T-cell (primary cell): ENCODE measurements around the gene RPL27. TPM values are rescaled to one million over a fixed set of nuclear protein-coding genes. Genes with fewer than 3 reads are reported as not detected.

Experiments used
- ATAC-seq, 4 experiments: fragments of 200-7000 bp in 3 of 4; fragments of 150-1000 bp in 1 of 4; cut with Tn5 transposase; replicated peaks in 1 of 4; 1 replicate in 3 of 4; 2 replicates in 1 of 4; pipeline ENCODE4 v1.10.0; 2021; ENCODE audit warnings: moderate library complexity in 3 of 4, mild to moderate bottlenecking in 2 of 4, moderate number of reproducible peaks in 1 of 4
- CTCF ChIA-PET, 2 donors: fragments of 300-600 bp; sonication (Branson Sonifier 250); formaldehyde crosslinking; loops; one replicate each; lab custom pipeline; 2022; ENCODE audit warnings: antibody characterized with exemption in 2 of 2; lab: Charles Lee
- POLR2A ChIA-PET, 2 donors: fragments of 300-600 bp; sonication (Branson Sonifier 250); formaldehyde crosslinking; loops; one replicate each; lab custom pipeline; 2022; ENCODE audit warnings: antibody characterized with exemption in 2 of 2; lab: Charles Lee
- DNase-seq, 35 experiments: peaks; one replicate each; pipeline versions ENCODE4 v3.0.0 to v3.0.0-alpha.2; 2013 to 2023
- H3K27ac ChIP-seq: one replicate; pipeline ENCODE4 v1.5.1; 2013; ENCODE audit warnings: low read length
- H3K27me3 ChIP-seq, 2 experiments: replicated peaks in 1 of 2; 1 replicate in 1 of 2; 2 replicates in 1 of 2; pipeline versions ENCODE4 v1.6.1 to v1.7.0; 2013; ENCODE audit warnings: low read length in 1 of 2, mixed read lengths in 1 of 2; ENCODE audit not compliant: control insufficient read depth in 2 of 2, insufficient read depth in 2 of 2; ENCODE audit errors: extremely low read depth in 1 of 2
- H3K36me3 ChIP-seq, 2 donors: 1 replicate in 1 of 2; 2 replicates in 1 of 2; pipeline versions ENCODE4 v1.6.1 to v1.7.0; 2013; ENCODE audit warnings: low read length in 1 of 2; ENCODE audit not compliant: control insufficient read depth in 2 of 2, insufficient read depth in 1 of 2; ENCODE audit errors: extremely low read depth in 1 of 2
- H3K4me1 ChIP-seq, 2 experiments: 1 replicate in 1 of 2; 2 replicates in 1 of 2; pipeline versions ENCODE4 v1.6.1 to v1.7.0; 2013; ENCODE audit warnings: low read length in 2 of 2, mixed read lengths in 1 of 2; ENCODE audit not compliant: insufficient read depth in 2 of 2, control insufficient read depth in 1 of 2; ENCODE audit errors: extremely low read depth in 1 of 2
- H3K4me3 ChIP-seq, 2 donors: 1 replicate in 1 of 2; 2 replicates in 1 of 2; pipeline versions ENCODE4 v1.5.1 to v1.7.0; 2013; ENCODE audit warnings: mild to moderate bottlenecking in 2 of 2, low read length in 1 of 2, moderate library complexity in 1 of 2; ENCODE audit not compliant: control insufficient read depth in 1 of 2; ENCODE audit errors: extremely low read depth in 1 of 2
- H3K9me3 ChIP-seq: 2 replicates; pipeline ENCODE4 v1.7.0; 2013
- H3K27ac Mint-ChIP-seq, 2 donors: one replicate each; pipeline ENCODE4 v1.8.0; 2020 to 2021; ENCODE audit warnings: mild to moderate bottlenecking in 2 of 2, mixed read lengths in 2 of 2
- H3K27me3 Mint-ChIP-seq, 2 donors: one replicate each; pipeline ENCODE4 v1.8.0; 2021 to 2022; ENCODE audit warnings: mixed read lengths in 2 of 2
- H3K36me3 Mint-ChIP-seq: one replicate; pipeline ENCODE4 v1.8.0; 2021; ENCODE audit warnings: mixed read lengths
- H3K4me1 Mint-ChIP-seq, 3 donors: one replicate each; pipeline ENCODE4 v1.8.0; 2020 to 2022; ENCODE audit warnings: mixed read lengths in 3 of 3, mild to moderate bottlenecking in 1 of 3
- H3K4me3 Mint-ChIP-seq, 3 donors: one replicate each; pipeline ENCODE4 v1.8.0; 2020 to 2022; ENCODE audit warnings: mild to moderate bottlenecking in 3 of 3, mixed read lengths in 3 of 3, moderate library complexity in 3 of 3
- H3K9me3 Mint-ChIP-seq, 3 donors: one replicate each; pipeline ENCODE4 v1.8.0; 2020 to 2022; ENCODE audit warnings: mixed read lengths in 3 of 3
- WGBS: methylation state at CpG from one replicate; pipeline ENCODE4 v1.1.5; 2013; ENCODE audit warnings: missing lambda C conversion rate; ENCODE audit not compliant: insufficient coverage; 5-methylcytosine and 5-hydroxymethylcytosine counted together
- total RNA-seq, 35 experiments: library from RNA in 6 of 35; stranded (reverse) in 6 of 35; fragments of 120-200 nt in 1 of 35; gene quantifications; one replicate each; pipeline versions ENCODE4 v1.2.1 to v1.2.4 and lab custom pipeline; 2013 to 2026

RPL27 gene
- total RNA-seq, 5 donors from 2014 or later (not counting 1 experiment from before 2014, with no cell fraction given), result 1,254 to 1,790 (median 1,710) TPM

GRCh38 chr17:43034894-43035293 is 36.7 kb downstream of the RPL27 start:
- DNase-seq (no peak), ATAC-seq (no peak)
- Histone ChIP-seq H3K4me1 (no peaks in the 10 kb centered on the region), H3K9me3 (no peaks in the 10 kb centered on the region), H3K4me3 (no peak overlapping the region), H3K36me3 (no peaks in the 10 kb centered on the region), H3K27ac (no peak overlapping the region), H3K27me3 (no peaks in the 10 kb centered on the region)
- Mint-ChIP-seq H3K36me3 (no peaks in the 10 kb centered on the region), H3K4me1 (no peaks in the 10 kb centered on the region), H3K27ac (no peak overlapping the region), H3K4me3 (no peak overlapping the region), H3K9me3 (no peaks in the 10 kb centered on the region), H3K27me3 (no peaks in the 10 kb centered on the region)
- ChIA-PET POLR2A (no interaction called here), CTCF (interaction anchor here in 1 of 2 donors (0.6 kb wide), 1 partner anchor 113 kb away, joined by 3 read pairs; no protein-coding TSS in a partner anchor)
- WGBS, result 94% methylated on average over 3 of the region's 3 CpGs

GRCh38 chr17:43039646-43040045 is 41.4 kb downstream of the RPL27 start:
- no peaks in the 10 kb centered on the region for H3K4me1 Mint-ChIP-seq
- H3K4me1 ChIP-seq, result no peaks in the 10 kb centered on the region
- no peak overlapping the region for H3K4me3 ChIP-seq
- DNase-seq (no peak), ATAC-seq (no peak)
- no peaks in the 10 kb centered on the region for H3K9me3 Mint-ChIP-seq
- no CpG with 5 or more reads among the region's 2 CpGs for WGBS
- CTCF ChIA-PET, result no interaction called here
- no peaks in the 10 kb centered on the region for H3K36me3 ChIP-seq
- H3K27me3 Mint-ChIP-seq, result no peaks in the 10 kb centered on the region
- no peak overlapping the region for H3K27ac Mint-ChIP-seq
- no peak overlapping the region for H3K27ac ChIP-seq
- H3K4me3 Mint-ChIP-seq, result no peak overlapping the region
- H3K9me3 ChIP-seq, result no peaks in the 10 kb centered on the region
- POLR2A ChIA-PET, result no interaction called here
- H3K36me3 Mint-ChIP-seq, result no peaks in the 10 kb centered on the region
- no peaks in the 10 kb centered on the region for H3K27me3 ChIP-seq

- H3K4me1 ChIP-seq, result no peaks in the 10 kb centered on the region
- no peak overlapping the region for H3K4me3 ChIP-seq
- Mint-ChIP-seq H3K27ac (no peak overlapping the region), H3K27me3 (no peaks in the 10 kb centered on the region), H3K36me3 (no peaks in the 10 kb centered on the region), H3K4me1 (no peaks in the 10 kb centered on the region), H3K9me3 (no peaks in the 10 kb centered on the region), H3K4me3 (no peak overlapping the region)
- no peaks in the 10 kb centered on the region for H3K27me3 ChIP-seq
- ATAC-seq (no peak), DNase-seq (no peak)
- ChIA-PET CTCF (no interaction called here), POLR2A (no interaction called here)
- no peaks in the 10 kb centered on the region for H3K9me3 ChIP-seq
- 100% methylated on average over 1 of the region's 2 CpGs for WGBS
- no peak overlapping the region for H3K27ac ChIP-seq
- no peaks in the 10 kb centered on the region for H3K36me3 ChIP-seq
These were observed 42.4 kb downstream of the RPL27 start for GRCh38 chr17:43040655-43041054.

GRCh38 chr17:43042025-43042628 is 43.9 kb downstream of the RPL27 start:
- Histone ChIP-seq H3K9me3 (no peaks in the 10 kb centered on the region), H3K4me1 (no peaks in the 10 kb centered on the region), H3K36me3 (no peaks in the 10 kb centered on the region), H3K27me3 (no peaks in the 10 kb centered on the region), H3K27ac (no peak overlapping the region), H3K4me3 (no peak overlapping the region)
- H3K4me1 Mint-ChIP-seq, result no peaks in the 10 kb centered on the region
- POLR2A ChIA-PET, result no interaction called here
- 100% methylated on average over 3 of the region's 5 CpGs for WGBS
- CTCF ChIA-PET, result no interaction called here
- no peak overlapping the region for H3K4me3 Mint-ChIP-seq
- H3K36me3 Mint-ChIP-seq, result no peaks in the 10 kb centered on the region
- H3K27ac Mint-ChIP-seq, result no peak overlapping the region
- no peaks in the 10 kb centered on the region for H3K27me3 Mint-ChIP-seq
- ATAC-seq (no peak), DNase-seq (no peak)
- no peaks in the 10 kb centered on the region for H3K9me3 Mint-ChIP-seq

GRCh38 chr17:43043307-43043706 is 45.1 kb downstream of the RPL27 start:
- POLR2A ChIA-PET, result no interaction called here

DNA sequence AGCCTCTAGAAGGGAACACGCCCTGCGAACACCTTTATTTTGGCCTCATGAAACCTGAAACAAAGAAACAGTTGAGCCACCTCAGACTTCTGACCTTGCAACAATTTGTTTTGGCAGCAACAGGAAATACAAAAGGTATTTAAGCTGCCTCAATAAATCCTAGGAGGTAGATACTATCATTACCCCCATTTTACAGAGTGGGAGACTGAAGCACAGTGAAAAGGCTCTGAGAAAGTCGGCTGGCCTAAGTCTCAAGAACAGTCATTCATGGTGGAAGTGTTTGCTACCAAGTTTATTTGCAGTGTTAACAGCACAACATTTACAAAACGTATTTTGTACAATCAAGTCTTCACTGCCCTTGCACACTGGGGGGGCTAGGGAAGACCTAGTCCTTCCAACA is 45.8 kb downstream of the RPL27 start:
- H3K4me1 Mint-ChIP-seq, result no peaks in the 10 kb centered on the region
- no peaks in the 10 kb centered on the region for H3K4me1 ChIP-seq
- H3K4me3 Mint-ChIP-seq, result no peak overlapping the region
- no peak overlapping the region for H3K27ac ChIP-seq
- ATAC-seq (no peak), DNase-seq (no peak)
- POLR2A ChIA-PET, result no interaction called here
- no peak overlapping the region for H3K4me3 ChIP-seq
- no peaks in the 10 kb centered on the region for H3K36me3 ChIP-seq
- H3K27me3 ChIP-seq, result no peaks in the 10 kb centered on the region
- no peaks in the 10 kb centered on the region for H3K9me3 ChIP-seq
- no peaks in the 10 kb centered on the region for H3K27me3 Mint-ChIP-seq
- no CpG with 5 or more reads among the region's 4 CpGs for WGBS
- no peak overlapping the region for H3K27ac Mint-ChIP-seq
- no peaks in the 10 kb centered on the region for H3K36me3 Mint-ChIP-seq
- CTCF ChIA-PET, result interaction anchor here in 1 of 2 donors (0.7 kb wide), 2 partner anchors 125 to 1922 kb away, joined by 3 to 6 read pairs; no protein-coding TSS in a partner anchor
- no peaks in the 10 kb centered on the region for H3K9me3 Mint-ChIP-seq

More at GRCh38 chr17:43043307-43043706, 45.1 kb downstream of the RPL27 start:
- DNase-seq (no peak), ATAC-seq (no peak)
- Histone ChIP-seq H3K27me3 (no peaks in the 10 kb centered on the region), H3K9me3 (no peaks in the 10 kb centered on the region), H3K27ac (no peak overlapping the region), H3K4me3 (no peak overlapping the region), H3K36me3 (no peaks in the 10 kb centered on the region), H3K4me1 (no peaks in the 10 kb centered on the region)
- no peaks in the 10 kb centered on the region for H3K27me3 Mint-ChIP-seq
- CTCF ChIA-PET, result no interaction called here
- no peaks in the 10 kb centered on the region for H3K9me3 Mint-ChIP-seq
- H3K4me1 Mint-ChIP-seq, result no peaks in the 10 kb centered on the region
- no peak overlapping the region for H3K4me3 Mint-ChIP-seq
- H3K27ac Mint-ChIP-seq, result no peak overlapping the region
- H3K36me3 Mint-ChIP-seq, result no peaks in the 10 kb centered on the region

DNA sequence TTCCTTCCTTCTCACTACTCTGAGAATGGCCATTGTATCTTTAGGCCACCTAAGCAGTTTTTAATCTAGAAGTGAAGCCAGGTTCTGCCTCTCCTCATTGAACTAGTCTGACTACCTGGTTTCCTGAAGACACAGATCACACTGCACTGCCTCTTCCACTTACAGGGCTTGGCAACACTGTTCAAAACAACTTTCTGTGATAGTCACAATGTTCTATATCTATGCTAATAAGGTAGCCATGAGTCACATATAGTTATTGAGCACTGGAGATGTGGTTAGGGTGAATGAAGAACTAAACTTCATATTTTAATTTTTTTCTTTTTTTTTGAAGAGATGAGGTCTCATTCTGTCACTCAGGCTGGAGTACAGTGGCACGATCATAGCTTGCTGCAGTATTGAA is 53.8 kb downstream of the RPL27 start:
- Histone ChIP-seq H3K4me3 (no peak overlapping the region), H3K36me3 (no peaks in the 10 kb centered on the region), H3K27ac (no peak overlapping the region), H3K27me3 (no peaks in the 10 kb centered on the region), H3K4me1 (no peaks in the 10 kb centered on the region), H3K9me3 (no peaks in the 10 kb centered on the region)
- Mint-ChIP-seq H3K9me3 (no peaks in the 10 kb centered on the region), H3K4me3 (no peak overlapping the region), H3K27ac (no peak overlapping the region), H3K36me3 (no peaks in the 10 kb centered on the region), H3K4me1 (no peaks in the 10 kb centered on the region), H3K27me3 (no peaks in the 10 kb centered on the region)
- POLR2A ChIA-PET, result no interaction called here
- CTCF ChIA-PET, result no interaction called here
- ATAC-seq, result no peak
- no peak for DNase-seq
- no CpG with 5 or more reads among the region's 1 CpG for WGBS
